Measurements from ENCODE around the gene PODN. TPM values are rescaled to one million over a fixed set of nuclear protein-coding genes. Genes with fewer than 3 reads are reported as not detected.

PODN gene
- total RNA-seq, 2 experiments from 2014 or later: not detected

- ChIA-PET CTCF (no interaction called here), POLR2A (no interaction called here)
These were observed 24.6 kb downstream of the PODN start for GRCh38 chr1:53086491-53087070.

GRCh38 chr1:53087332-53088285, 25.6 kb downstream of the PODN start:
- CTCF ChIA-PET: no interaction called here
- POLR2A ChIA-PET: no interaction called here

- ChIA-PET POLR2A (no interaction called here), CTCF (no interaction called here)
These were observed 26.7 kb downstream of the PODN start for GRCh38 chr1:53088616-53089300.

GRCh38 chr1:53089478-53090226, 27.6 kb downstream of the PODN start:
- POLR2A ChIA-PET: no interaction called here
- CTCF ChIA-PET: no interaction called here

- ChIA-PET CTCF (no interaction called here), POLR2A (no interaction called here)
These were observed 28.5 kb downstream of the PODN start for GRCh38 chr1:53090227-53091147.

- ChIA-PET POLR2A (no interaction called here), CTCF (no interaction called here)
These were observed 30.0 kb downstream of the PODN start for GRCh38 chr1:53091841-53092645.

GRCh38 chr1:53092659-53093450, 30.8 kb downstream of the PODN start:
- POLR2A ChIA-PET: interaction anchor here (0.6 kb wide), 1 partner anchor 800 kb away, joined by 3 read pairs; no protein-coding TSS in a partner anchor
- CTCF ChIA-PET: no interaction called here

- POLR2A ChIA-PET: interaction anchor here (0.6 kb wide), 1 partner anchor 800 kb away, joined by 3 read pairs; no protein-coding TSS in a partner anchor
- CTCF ChIA-PET: no interaction called here
These were observed 31.4 kb downstream of the PODN start for GRCh38 chr1:53093451-53093754.

GRCh38 chr1:53093778-53094532, 31.9 kb downstream of the PODN start:
- CTCF ChIA-PET: no interaction called here
- POLR2A ChIA-PET: interaction anchor here (0.6 kb wide), 1 partner anchor 801 kb away, joined by 3 read pairs; no protein-coding TSS in a partner anchor

- CTCF ChIA-PET: no interaction called here
- POLR2A ChIA-PET: no interaction called here
These were observed 32.5 kb downstream of the PODN start for GRCh38 chr1:53094533-53094919.

- ChIA-PET POLR2A (no interaction called here), CTCF (no interaction called here)
These were observed 42.4 kb downstream of the PODN start for GRCh38 chr1:53104289-53104913.

- ChIA-PET CTCF (no interaction called here), POLR2A (interaction anchor here (0.5 to 0.7 kb wide), 2 partner anchors 129 to 184 kb away, joined by 3 to 5 read pairs; no protein-coding TSS in a partner anchor)
These were observed 45.1 kb downstream of the PODN start for GRCh38 chr1:53107090-53107489.

GRCh38 chr1:53107570-53108322, 45.7 kb downstream of the PODN start:
- POLR2A ChIA-PET: interaction anchor here (0.7 kb wide), 1 partner anchor 183 kb away, joined by 5 read pairs; no protein-coding TSS in a partner anchor

GRCh38 chr1:53108646-53109580, 46.9 kb downstream of the PODN start:
- POLR2A ChIA-PET: no interaction called here
- CTCF ChIA-PET: no interaction called here

More at GRCh38 chr1:53107570-53108322, 45.7 kb downstream of the PODN start:
- CTCF ChIA-PET: no interaction called here

Data from activated CD8-positive, alpha-beta memory T cell treated with anti-CD3 and anti-CD28 coated beads for 36 hours (primary cell).